ENCODE results near the gene SH3D19.

The SH3D19 gene

DNA sequence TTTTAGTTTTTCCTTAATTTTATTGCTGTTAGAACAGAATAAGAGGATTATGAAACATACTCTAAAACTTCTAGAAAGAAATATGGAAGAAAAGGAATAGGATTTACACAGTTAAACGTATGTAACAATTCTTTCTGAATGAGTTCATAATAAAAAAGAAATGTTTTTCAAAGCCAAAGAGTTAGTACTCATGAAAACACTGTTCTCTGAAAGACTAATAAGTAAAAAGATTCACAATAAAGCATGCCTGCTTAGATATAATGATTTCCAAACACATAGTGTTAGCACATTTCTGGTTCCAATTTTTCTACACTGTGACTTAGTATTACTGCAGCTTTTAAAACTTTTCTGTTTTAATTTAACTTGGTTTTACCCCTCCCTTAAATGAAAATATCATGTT is 98.2 kb downstream of the SH3D19 start:
- DNase-seq: no peak

DNA sequence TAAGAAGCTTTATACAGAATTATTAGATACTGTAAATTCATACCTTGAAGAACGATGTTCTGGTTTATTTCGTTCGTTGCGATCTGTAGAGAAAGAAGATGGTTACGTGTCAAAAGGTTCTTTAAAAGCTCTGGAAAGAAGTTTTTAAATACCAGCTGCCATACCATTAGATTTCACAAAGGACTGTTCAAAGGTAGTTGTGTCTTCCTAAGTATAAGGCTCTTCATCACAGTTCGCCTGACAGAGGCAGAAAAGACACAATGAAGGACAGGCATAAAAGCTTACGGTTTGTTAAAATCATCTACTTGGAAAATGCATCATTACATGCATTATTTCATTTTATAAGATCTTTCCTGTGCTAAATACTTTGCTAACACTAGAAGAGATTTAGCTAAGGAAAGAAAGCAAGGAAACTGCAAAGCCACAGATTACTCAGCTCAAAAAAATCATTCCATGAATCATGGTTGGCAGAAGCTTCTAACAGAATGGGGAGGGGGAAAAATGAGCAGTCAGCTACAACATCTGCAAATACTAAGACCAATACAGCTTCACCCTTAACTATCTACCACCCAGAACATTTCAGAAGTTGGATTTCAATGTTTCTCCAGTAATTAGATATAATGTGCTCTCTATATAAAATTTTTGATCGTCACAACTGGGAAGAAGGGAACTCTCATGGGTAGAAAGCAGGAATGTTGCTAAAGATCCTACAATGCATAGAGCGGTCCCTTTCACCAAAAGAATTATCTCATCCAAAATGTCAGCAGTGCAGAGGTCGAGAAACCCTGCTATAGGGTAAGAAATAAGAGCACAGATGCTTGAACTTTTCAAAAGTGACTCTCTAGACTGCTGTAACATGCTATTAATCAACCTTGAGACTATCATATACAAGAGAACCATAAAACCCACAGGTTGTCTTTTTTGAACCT is 99.1 kb downstream of the SH3D19 start:
- DNase-seq: no peak

DNA sequence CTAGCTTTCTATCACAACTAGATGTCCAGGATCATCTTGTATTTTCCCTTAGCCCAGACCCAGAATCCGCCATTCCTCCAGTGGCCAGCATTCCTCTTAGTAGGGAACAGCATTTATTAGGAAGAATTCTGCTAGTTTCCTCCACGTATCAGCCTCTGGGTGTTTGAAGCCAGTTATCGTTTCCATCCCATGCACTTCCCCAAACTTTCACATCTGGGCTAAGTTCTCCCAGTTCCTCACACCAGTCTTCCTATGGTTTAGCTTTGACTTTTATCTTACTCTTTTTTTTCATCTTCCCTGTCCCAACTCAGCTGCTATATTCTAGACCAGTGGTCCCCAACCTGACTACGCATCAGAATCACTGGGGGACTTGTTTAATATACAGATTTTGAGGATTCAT is 101.9 kb downstream of the SH3D19 start:
- DNase-seq: no peak

DNA sequence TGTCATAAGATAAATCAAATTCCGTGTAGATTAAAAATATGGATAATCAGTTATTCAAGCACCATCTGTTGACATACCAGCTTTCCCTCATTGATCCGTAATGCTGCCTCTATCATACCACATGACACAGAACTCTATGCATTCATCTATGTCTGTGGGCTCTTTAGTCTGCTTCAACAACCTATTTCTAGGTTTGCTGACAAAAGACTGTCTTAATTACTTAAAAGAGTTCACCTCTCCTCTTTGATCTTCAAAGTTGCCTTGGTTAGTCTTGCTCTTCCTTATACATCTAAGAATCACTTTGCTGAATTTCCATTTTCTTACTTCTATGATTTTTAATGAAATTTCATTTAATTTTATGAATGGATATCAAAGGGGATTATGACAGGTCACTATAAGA is 105.5 kb downstream of the SH3D19 start:
- no peak for DNase-seq

DNA sequence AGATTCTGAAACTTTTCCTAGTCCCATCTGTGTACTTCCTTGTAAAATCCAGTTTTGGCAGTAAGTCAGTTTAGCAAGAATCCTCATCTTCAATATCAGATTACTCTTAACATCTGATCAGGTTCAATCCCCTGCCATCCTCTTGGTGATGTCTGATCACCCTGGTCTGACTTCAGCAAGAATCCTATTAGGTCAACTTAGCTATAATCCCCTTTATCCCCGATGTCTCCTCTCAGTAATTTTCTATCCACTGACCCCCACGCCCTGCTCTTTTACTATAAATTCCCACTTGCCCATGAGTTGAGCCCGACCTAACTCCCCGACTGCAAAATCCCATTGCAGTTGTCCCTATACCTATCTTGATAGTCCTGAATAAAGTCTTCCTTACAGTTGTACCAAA is 106.3 kb downstream of the SH3D19 start:
- DNase-seq: no peak

DNA sequence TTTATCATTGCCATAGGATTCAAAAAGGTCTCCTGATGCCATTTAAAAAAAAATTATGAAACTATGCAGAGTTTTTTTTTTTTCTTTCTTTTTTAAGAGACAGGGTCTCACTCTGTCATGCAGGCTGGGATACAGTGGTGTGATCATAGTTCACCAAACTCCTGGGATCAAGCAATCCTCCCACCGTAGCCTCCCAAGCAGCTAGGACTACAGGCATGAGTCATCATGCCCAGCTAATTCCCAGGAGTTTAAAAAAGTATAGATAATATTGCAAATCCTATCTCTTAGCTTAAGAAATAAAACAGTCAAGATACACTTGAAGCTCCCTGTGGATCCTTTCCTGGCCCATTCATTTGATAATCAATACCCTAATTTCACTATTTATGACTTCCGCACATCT is 107.1 kb downstream of the SH3D19 start:
- no peak for DNase-seq

DNA sequence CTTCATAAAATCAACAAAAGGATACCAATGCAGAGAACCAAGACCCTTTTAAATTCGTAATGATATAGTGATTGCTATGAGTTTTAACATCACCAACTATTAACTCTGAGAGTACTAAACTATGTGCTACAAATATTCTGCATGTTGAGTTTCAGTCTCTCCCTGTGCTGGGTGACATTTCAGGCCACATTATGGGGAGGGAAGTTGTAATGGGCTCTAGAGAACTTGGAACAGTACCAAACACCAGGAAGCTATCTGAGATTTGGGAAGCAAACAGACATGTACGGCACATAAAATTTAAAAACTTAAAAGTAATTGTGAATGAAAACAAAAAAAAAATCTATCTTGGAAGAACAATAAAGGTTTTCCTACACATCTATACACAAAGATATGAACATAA is 108.1 kb downstream of the SH3D19 start:
- no peak for DNase-seq

DNA sequence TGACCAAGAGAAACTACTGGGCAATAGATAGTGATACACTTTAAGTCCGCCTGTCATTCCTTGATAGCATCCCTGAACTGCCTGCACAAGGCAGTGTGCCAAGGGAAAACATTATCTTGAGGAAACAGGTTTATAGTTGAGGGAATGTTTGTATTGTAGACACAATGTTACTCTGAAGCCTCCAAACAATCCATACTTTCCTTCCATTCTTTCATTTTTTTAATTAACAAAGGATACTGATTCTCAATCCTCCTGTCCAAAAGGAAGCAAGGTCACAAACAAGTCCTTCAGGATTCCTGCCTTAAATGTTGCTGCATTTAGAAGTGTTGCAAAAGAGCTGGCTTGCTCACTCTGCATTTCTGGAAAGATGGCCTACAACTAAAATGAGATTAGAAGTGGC is 110.1 kb downstream of the SH3D19 start:
- DNase-seq: no peak

DNA sequence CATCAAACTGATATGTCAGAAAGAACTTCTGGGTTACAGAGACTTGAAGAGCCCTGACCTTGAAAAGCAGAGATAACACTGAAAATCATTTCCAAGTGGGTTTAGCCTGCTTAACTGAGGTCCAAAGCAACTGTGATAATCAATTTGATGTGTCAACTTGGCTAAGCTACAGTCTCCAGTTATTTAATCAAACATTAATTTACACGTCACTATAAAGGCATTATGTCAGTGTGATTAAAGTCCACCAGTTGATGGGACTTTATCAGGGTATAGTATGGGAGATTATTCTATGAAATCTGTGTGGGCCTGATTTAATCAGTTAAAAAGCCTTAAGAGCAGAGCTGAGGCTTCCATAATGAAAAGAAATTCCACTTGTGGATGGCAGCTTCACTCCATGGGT is 117.5 kb downstream of the SH3D19 start:
- no peak for DNase-seq

DNA sequence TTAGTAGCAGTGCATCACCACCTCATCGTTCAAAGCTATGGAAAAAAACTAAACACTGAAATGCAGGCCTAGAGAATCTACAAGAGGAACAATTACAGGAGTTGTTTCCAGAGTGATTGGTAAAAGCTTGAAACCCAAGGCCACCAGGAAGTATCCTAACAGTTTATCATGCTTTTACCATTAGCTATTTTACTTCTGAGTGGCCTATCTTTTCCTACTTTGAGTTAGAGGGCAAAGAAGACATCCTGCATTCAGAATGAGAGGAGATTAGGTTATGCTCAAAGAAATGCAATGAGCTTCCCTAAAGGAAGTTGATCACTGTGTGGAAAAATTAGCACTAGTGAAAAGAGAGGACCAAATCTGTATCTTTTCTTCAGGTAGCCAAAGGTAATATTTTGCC is 118.2 kb downstream of the SH3D19 start:
- DNase-seq: no peak

DNA sequence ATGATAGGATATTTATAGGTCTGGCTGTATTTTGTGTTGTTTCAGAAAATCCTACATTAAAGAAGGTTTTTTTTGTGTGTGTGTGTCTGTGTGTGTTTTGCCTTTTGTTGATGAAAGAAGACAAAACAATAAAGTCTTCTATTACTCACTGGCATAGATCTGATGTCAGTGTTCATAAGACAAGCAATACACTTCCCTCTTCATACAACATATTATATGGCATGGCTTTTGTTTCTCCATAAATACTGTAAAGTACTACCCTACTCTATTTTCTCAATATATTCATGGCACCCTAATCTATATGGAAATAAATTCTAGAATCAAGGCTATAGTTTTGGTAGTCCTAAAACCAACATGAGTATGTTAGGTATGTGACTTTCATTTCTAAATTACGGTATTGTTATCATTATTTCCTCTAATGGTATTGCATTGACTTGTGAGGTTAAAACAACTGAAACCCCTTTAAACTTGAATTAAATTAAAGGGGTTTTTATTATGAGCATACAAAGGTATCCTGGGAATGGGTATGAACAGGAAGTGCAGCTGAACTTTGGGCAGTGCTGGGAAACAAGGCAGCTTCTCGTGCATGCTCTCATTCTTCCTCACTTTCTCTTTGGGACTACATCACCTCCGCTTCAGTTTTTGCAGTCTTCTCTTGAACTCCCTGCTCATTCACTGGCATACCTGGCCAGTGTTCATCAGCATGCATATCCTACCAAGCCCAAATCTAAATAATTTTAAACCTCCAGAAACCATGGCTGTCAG is 119.0 kb downstream of the SH3D19 start:
- DNase-seq: no peak

DNA sequence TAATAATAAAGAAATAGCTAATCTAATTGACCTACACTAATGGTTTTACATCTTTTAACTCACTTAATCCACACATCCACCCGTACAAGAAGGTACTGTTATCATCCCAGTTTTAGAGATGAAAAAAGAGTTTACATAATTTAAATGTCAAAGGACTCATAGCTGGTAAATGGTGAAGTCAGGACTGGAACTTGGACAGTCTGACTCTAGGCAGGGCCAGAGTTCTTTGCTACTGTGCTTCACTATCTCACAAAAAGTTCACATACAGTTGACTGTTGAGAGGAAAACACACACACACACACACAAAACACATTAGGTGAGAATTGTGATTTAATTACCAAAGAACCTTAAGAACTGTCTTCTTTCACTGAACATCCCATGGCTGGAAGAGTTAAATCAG is 119.7 kb downstream of the SH3D19 start:
- DNase-seq: no peak

DNA sequence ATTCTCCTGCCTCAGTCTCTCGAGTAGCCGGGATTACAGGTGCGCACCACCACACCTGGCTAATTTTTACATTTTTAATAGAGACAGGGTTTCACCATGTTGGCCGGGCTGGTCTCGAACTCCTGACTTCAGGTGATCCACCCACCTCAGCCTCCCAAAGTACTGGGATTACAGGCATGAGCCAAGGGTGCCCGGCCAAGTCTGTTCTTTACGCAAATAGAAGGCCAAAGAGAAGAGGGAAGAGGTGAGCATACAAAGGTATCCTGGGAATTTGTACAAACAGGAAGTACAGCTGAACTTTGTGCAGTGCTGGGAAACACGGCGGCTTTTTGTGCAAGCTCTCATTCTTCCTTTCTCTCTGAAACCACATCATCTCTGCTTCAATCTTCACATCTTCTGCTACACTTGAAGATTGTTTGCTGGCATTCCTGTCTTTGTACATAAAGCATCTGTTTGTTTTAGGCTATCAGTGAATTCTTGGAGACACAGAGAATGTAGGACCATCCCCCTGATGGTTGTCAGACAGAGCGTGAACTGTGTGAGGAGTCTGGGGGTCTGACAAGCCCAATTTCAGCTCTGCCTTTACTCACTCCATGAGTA is 120.4 kb downstream of the SH3D19 start:
- no peak for DNase-seq

DNA sequence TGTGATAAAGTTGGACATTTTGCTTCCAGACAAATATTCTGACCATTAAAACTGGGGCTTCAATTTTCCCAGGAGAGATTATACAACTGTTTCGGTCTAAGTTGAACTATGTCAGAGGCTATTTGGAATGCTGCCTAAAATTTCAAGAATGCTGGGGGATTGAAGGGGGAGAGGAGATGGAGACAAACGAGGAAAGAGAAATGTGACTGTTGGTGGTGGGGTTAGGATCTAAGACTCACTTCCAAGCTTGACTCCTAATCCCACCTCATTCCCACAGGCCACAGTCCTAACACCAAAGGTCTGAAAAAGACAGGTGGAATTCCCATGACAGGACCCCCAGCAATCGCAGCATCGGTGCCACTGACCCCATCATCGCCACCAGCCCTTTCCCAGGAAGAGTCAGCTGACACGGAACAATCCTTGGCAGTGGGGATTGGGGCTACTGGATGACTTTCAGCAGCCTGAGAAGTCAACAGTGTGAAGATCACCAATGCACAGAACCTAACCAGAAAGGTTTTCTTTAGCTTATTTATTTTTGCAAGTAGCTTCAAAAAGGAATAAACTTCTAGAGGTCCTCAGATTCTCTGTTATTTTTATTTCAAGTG is 122.5 kb downstream of the SH3D19 start:
- no peak for DNase-seq

DNA sequence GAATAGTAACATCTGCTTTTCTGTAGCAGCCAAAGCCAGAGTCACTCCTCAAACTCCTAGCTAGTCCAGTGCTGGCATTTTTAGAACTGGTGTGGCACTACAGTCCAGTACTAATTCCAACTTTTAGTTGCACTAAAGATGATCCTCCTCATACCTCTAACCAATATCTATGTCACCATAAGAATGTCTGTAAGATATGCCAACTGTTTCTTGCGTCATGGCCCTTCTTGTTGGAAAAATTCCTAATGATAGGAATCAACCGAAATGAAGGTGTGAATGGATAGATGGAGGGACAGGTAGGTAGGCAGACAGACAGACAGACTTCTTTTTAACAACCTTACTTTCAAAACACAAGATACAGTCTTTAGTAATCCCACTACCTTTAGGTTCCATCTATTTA is 123.0 kb downstream of the SH3D19 start:
- DNase-seq: no peak

DNA sequence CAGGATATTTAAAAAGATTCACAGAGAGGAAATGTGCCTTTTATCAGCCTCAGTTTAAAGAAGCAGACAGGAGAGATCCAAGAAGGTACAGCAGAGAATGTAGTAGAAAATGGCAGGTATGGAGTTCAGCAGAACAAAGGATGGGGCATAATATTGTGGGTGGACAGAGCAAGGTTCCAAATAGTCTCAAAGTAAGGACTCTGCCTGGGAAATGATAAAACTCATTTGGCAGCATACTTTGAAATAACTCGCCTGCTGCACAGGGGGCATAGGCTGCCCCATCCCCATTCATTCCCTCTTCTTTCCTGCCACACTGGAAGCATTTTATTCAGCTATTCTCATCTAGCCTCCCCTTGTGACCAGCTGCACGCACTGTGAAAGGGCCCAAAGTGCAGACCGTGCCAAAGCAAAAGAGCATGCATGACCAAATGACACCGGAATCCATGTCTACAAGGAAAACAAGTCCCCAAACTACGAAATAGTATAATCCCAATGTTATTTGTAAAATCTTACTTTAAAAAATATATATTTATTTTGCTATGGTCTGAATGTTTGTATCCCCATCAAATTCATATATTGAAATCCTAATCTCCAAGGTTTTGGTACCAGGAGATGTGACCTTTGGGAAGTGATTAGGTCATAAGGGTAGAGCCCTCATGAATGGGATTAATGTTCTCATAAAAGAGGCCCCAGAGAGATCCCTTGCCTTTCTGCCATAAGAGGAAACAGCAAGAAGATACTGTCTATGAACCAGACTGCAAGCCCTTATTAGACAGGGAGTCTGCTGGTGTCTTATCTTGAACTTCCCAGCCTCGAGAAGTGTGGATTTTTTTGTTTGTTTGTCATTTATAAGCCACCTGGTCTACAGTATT is 125.8 kb downstream of the SH3D19 start:
- DNase-seq: no peak

DNA sequence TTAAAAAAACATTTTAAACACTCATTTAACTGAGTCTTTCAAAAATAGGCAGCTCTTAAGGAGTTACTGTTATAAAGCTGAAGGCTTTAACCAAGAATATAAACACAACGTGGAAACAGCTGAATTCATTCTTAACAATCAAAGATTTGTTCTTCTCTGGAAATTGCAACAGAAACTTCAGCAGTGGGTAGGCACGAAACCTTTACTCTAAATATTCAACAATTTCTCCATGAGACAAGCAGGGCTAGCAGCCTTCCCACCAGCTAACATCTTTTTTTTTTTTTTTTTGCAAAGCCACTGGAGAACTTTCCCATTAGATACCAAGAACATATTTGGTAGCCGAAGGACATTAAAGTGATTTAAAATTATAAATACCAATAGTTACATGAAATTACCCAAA is 126.7 kb downstream of the SH3D19 start:
- DNase-seq: no peak

DNA sequence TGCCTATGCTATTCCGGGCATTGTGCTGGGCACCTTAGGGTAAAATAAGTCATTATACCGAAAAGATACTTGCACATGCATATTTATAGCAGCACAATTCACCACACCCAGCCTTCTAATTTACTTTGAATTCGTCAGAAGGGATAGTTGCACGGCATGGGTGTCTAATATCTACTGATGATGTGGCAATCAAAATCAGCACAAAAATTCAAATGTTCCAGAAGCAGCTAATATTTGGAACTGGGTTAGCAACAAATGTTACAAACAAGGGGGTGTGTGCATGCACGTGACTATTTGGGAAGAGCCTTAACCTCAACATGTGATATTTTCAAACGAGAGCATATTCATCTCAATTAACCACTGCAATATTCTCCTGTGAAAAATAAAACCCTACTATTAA is 128.2 kb downstream of the SH3D19 start:
- no peak for DNase-seq

DNA sequence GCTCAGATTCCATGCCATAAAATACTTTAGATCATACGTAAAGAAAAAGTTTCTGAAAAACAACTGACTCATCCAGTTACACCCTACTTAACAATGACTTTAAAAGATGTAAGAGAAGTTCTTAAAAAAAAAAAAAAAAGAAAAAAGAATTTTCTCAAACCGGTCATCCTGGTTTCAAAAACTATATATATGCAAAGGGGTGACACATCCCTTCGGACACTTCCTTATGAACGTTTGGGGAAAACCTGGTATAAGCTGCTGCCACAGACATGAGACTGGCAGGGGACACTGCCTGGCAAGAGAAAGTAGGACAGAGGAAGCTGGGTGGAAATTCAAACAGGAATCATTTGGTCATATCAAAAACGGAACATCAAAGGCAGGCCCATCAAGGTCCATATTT is 129.6 kb downstream of the SH3D19 start:
- no peak for DNase-seq

DNA sequence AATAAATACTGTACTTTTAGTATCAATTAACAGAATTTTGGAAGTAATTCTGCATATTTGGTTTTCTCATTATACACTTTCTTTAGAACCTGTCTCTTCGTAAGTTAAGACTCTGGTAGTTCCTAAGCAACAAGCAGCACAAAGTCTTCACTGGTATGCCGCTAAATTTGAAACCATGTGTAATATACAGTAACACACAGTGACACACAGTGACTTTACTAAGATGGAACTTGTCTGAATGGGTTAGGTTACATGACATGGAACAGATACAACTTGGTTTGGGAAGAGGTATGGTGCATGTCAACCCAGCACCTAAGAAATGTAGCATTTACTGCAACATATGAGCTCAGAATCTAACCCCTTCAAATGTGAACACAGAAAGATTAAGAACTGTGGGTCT is 132.0 kb downstream of the SH3D19 start:
- DNase-seq: no peak

DNA sequence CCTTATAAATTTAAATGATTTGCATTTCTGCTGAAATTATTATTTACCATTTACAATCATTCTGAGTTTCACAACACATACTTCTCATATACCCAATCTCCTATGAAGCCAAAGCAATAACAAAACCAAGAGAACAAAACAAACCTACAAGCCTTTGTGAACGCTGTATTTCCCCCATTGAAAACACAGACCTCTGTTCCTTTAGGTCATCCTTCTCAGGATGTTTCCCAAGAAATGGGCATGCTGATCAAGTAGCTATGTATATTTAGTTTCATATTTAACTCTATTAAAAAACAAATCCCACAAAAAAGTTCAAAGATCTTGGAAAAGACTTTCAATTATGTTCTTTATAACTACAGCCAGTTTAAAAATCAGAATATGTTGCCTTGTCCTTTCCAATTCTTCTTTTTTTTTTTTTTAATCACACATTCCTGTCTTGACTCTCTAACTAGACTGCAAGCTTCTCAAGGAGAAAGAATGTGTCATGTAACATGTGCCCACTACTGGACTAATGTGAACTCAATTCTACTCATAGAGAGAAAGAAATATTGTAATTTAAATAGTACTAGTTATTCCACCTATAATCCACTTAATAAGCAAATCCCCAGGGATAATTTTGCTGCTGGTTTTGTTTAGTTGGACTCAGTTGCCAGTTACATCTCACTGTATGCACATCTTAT is 132.7 kb downstream of the SH3D19 start:
- no peak for DNase-seq
